ENCODE data around the gene SNX24. TPM values are rescaled to one million over a fixed set of nuclear protein-coding genes. Genes with fewer than 3 reads are reported as not detected.

SNX24 gene
- total and polyA plus RNA-seq, 9 of the 15 experiments (the other 6 are each of a cell fraction or from before 2014, with no cell fraction given) = 5.3 to 10.1 (median 7.9) TPM

GRCh38 chr5:122906768-122907167, 61.4 kb downstream of the SNX24 start:
- ATAC-seq = no peak
- ChIA-PET POLR2A (no interaction called here), CTCF (ENCODE audit: low intra/inter-chr PET ratio) (interaction anchor here (1.3 kb wide), 1 partner anchor 391 kb away, joined by 4 read pairs; no protein-coding TSS in a partner anchor)
- Histone ChIP-seq H3K4me1 (replicated peaks in 1 of 2; ENCODE audit: control insufficient read depth in 2 of 2, insufficient read depth in 2 of 2, low read length in 2 of 2) (no peaks in the 10 kb centered on the region), H3K36me3 (ENCODE audit: control insufficient read depth, insufficient read depth, low read length) (no peaks in the 10 kb centered on the region), H3K9ac (ENCODE audit: insufficient read depth in 1 of 2, low read depth in 2 of 2, low read length in 2 of 2) (no peak overlapping the region), H3K4me3 (no peak overlapping the region), H3K27me3 (ENCODE audit: control insufficient read depth in 2 of 2, insufficient read depth in 2 of 2, low read length in 2 of 2) (peaks cover 0 to 5% of the 10 kb centered on the region in 2 experiments; a peak in 2 of 5 replicates), H4K20me1 (replicated peaks; ENCODE audit: control insufficient read depth, insufficient read depth, low read length) (no peaks in the 10 kb centered on the region), H3K9me1 (ENCODE audit: control insufficient read depth, insufficient read depth, low read length) (no peaks in the 10 kb centered on the region), H3K9me3 (replicated peaks; ENCODE audit: control insufficient read depth, insufficient read depth, low read depth, low read length) (no peaks in the 10 kb centered on the region), H3K4me2 (ENCODE audit: insufficient read depth, low read length) (no peak overlapping the region), H3K27ac (ENCODE audit: extremely low read depth, low read depth, low read length) (no peak overlapping the region), H3K79me2 (ENCODE audit: control insufficient read depth, insufficient read depth, low read length) (no peaks in the 10 kb centered on the region), H2AFZ (ENCODE audit: low read depth, low read length) (no peak overlapping the region)
- TF ChIP-seq NFYB (IDR thresholded peaks at IDR 0.05; ENCODE audit: extremely low read depth, insufficient read length) = no peak
- TF ChIP-seq ZFP30 (CRISPR knock-in tag; IDR thresholded peaks at IDR 0.05; ENCODE audit: borderline replicate concordance) = no peak
- no peak for FAIRE-seq
- WGBS (ENCODE audit: insufficient coverage, low coverage, missing lambda C conversion rate) = 9% methylated on average over 4 of the region's 4 CpGs
- no peak for DNase-seq (ENCODE audit: extremely low read depth in 1 of 4, low spot score in 3 of 4)
- BruUV-seq (replicated peaks) = no TSS peak
- intact Hi-C loops (cut with micrococcal nuclease) (no loop called here), in situ Hi-C loops (cut with MboI) (no loop called here)

GRCh38 chr5:122907276-122907675, 61.9 kb downstream of the SNX24 start:
- Histone ChIP-seq H3K27ac (ENCODE audit: extremely low read depth, low read depth, low read length) (no peak overlapping the region), H3K79me2 (ENCODE audit: control insufficient read depth, insufficient read depth, low read length) (no peaks in the 10 kb centered on the region), H3K36me3 (ENCODE audit: control insufficient read depth, insufficient read depth, low read length) (no peaks in the 10 kb centered on the region), H3K9me1 (ENCODE audit: control insufficient read depth, insufficient read depth, low read length) (no peaks in the 10 kb centered on the region), H4K20me1 (replicated peaks; ENCODE audit: control insufficient read depth, insufficient read depth, low read length) (no peaks in the 10 kb centered on the region), H3K9ac (ENCODE audit: insufficient read depth in 1 of 2, low read depth in 2 of 2, low read length in 2 of 2) (no peak overlapping the region), H2AFZ (ENCODE audit: low read depth, low read length) (no peak overlapping the region), H3K4me3 (no peak overlapping the region), H3K27me3 (ENCODE audit: control insufficient read depth in 2 of 2, insufficient read depth in 2 of 2, low read length in 2 of 2) (peaks cover 0 to 5% of the 10 kb centered on the region in 2 experiments; a peak in 2 of 5 replicates), H3K4me1 (replicated peaks in 1 of 2; ENCODE audit: control insufficient read depth in 2 of 2, insufficient read depth in 2 of 2, low read length in 2 of 2) (no peaks in the 10 kb centered on the region), H3K9me3 (replicated peaks; ENCODE audit: control insufficient read depth, insufficient read depth, low read depth, low read length) (no peaks in the 10 kb centered on the region), H3K4me2 (ENCODE audit: insufficient read depth, low read length) (no peak overlapping the region)
- FAIRE-seq (peak; percentile 11), ATAC-seq (no peak), DNase-seq (ENCODE audit: extremely low read depth in 1 of 4, low spot score in 3 of 4) (no peak)
- ChIA-PET POLR2A (no interaction called here), CTCF (ENCODE audit: low intra/inter-chr PET ratio) (interaction anchor here (1.3 kb wide), 1 partner anchor 391 kb away, joined by 4 read pairs; no protein-coding TSS in a partner anchor)
- in situ Hi-C loops (cut with MboI) (no loop called here), intact Hi-C loops (cut with micrococcal nuclease) (no loop called here)
- WGBS (ENCODE audit: insufficient coverage, low coverage, missing lambda C conversion rate) = 18% methylated on average over 3 of the region's 3 CpGs
- no peak for TF ChIP-seq MAFG (tag; conservative IDR thresholded peaks at IDR 0.05)
- no TSS peak for BruUV-seq (replicated peaks)
